Fibroblast of the aortic adventitia (primary cell): ENCODE data around the gene MRPL45. TPM values are rescaled to one million over a fixed set of nuclear protein-coding genes. Genes with fewer than 3 reads are reported as not detected.

Experiments used
- DNase-seq: peaks from one replicate; pipeline ENCODE4 v3.0.0-alpha.2; 2010; ENCODE audit warnings: low read depth
- H3K4me3 ChIP-seq: 2 replicates; pipeline ENCODE4 v1.5.1; 2011; ENCODE audit warnings: low read depth, mild to moderate bottlenecking, control low read depth, low read length, moderate library complexity
- total RNA-seq: library from RNA; depleted of rRNA; stranded (reverse); fragments of >200 nt; gene quantifications from 2 replicates; pipeline ENCODE4 v1.2.3, GENCODE V29; 2012; ENCODE audit warnings: low replicate concordance
- TF ChIP-seq, protein P1 (sequence below): IDR thresholded peaks from 2 replicates; pipeline ENCODE4 v1.5.1; 2011; ENCODE audit warnings: mild to moderate bottlenecking, low read length, control low read depth, inconsistent platforms; ENCODE audit not compliant: insufficient read depth

Gene MRPL45
- total RNA-seq, 1 donor, result 34.1 TPM

DNA sequence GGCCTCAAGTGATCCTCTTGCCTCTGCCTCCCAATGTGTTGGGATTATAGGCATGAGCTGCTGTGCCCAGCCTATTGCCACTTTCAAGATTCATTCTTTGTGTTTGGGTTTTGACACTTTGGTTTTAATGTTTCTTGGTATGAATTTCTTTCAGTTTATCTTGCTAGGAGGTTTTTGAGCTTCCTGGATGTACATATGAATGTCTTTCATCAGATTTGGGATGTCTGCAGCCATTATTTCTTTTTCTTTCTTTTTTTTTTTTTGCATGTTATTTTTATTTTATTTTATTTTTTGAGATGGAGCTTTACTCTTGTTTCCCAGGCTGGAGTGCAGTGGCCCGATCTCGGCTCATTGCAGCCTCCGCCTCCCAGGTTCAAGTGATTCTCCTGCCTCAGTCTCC, 18.5 kb downstream of the MRPL45 start:
- DNase-seq, result no peak
- H3K4me3 ChIP-seq, result no peak overlapping the region
- TF ChIP-seq, protein P1, sequence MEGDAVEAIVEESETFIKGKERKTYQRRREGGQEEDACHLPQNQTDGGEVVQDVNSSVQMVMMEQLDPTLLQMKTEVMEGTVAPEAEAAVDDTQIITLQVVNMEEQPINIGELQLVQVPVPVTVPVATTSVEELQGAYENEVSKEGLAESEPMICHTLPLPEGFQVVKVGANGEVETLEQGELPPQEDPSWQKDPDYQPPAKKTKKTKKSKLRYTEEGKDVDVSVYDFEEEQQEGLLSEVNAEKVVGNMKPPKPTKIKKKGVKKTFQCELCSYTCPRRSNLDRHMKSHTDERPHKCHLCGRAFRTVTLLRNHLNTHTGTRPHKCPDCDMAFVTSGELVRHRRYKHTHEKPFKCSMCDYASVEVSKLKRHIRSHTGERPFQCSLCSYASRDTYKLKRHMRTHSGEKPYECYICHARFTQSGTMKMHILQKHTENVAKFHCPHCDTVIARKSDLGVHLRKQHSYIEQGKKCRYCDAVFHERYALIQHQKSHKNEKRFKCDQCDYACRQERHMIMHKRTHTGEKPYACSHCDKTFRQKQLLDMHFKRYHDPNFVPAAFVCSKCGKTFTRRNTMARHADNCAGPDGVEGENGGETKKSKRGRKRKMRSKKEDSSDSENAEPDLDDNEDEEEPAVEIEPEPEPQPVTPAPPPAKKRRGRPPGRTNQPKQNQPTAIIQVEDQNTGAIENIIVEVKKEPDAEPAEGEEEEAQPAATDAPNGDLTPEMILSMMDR, result no peak

DNA sequence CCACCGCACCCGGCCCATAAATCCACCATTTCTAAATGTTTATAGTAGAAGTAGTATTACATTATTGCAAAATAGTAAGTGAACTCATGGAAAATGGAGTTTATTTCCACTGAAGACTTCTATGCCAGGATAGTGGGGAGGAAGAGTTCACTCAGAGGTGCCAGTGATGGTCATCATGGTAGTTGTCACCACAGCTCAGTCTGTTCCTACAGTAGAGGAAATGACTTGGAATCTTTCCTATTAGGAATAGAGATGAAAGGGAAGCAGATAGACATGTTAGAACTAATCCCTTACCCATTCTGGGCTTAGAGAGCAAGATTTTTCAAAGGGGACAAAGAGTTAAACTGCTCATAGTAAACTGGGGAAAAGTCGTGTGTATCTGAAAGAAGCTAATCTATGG, 20.1 kb downstream of the MRPL45 start:
- no peak overlapping the region for H3K4me3 ChIP-seq
- no peak for DNase-seq
- TF ChIP-seq, protein P1, result no peak

DNA sequence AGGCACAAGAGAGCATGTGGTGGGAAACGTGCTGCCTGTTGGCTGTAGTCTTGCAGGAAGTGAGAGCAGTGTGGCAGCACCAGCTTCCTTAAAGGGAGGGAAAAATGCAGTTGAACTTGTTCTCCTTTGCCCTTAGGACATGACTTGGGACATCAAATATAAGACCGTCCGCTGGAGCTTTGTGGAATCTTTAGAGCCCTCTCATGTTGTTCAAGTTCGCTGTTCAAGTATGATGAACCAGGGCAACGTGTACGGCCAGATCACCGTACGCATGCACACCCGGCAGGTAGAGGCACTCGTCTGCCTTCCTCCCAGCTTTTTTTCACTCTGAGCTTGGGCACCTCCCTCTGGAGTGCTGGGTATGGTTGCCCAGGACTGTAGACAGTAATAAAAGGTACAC, 23.5 kb downstream of the MRPL45 start:
- no peak for DNase-seq
- no peak overlapping the region for H3K4me3 ChIP-seq
- TF ChIP-seq, protein P1, result no peak

DNA sequence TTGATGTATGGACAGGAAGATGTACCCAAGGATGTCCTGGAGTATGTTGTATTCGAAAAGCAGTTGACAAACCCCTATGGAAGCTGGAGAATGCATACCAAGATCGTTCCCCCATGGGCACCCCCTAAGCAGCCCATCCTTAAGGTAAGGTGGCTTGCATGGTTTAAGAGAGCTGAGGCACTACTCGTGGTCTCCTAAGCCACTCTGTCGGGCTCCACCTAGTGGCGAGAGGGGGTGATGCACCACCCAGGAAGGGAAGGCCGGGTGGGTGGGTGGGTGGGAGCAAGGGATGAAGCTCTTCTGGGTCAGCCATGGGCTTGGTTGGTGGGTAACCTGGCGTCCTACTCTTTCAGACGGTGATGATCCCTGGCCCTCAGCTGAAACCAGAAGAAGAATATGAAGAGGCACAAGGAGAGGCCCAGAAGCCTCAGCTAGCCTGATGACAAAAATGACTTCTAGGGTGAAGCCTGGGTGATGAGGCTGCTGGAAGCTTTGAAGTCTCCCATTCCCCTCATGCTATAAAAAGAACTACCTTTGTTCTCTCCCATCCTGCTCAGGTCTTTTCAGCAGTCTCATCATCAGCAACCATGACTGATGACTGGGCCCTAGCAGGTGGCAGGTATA, 25.3 kb downstream of the MRPL45 start:
- TF ChIP-seq, protein P1, result peak; percentile 80
- DNase-seq, result peak; percentile 55
- no peak overlapping the region for H3K4me3 ChIP-seq

DNA sequence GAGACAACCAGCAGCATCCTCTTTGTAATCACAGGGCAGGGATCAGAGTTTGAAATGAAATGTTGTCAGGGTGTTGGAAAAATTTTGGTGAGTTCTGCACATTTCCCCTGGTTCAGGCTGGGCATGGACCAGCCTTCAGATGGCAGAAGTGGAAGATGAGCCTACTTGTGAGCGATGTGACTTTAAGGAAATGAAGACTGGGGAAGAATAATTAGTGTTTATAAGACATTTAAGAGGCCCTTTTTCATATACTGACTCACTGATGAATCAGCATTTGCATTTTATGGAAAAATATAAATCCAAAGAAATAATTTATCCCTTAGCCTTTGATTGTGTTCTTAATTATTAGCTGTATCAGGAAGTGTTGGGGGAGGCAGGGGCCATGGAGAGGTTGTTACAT, 25.9 kb downstream of the MRPL45 start:
- no peak for DNase-seq
- no peak overlapping the region for H3K4me3 ChIP-seq
- TF ChIP-seq, protein P1, result no peak

DNA sequence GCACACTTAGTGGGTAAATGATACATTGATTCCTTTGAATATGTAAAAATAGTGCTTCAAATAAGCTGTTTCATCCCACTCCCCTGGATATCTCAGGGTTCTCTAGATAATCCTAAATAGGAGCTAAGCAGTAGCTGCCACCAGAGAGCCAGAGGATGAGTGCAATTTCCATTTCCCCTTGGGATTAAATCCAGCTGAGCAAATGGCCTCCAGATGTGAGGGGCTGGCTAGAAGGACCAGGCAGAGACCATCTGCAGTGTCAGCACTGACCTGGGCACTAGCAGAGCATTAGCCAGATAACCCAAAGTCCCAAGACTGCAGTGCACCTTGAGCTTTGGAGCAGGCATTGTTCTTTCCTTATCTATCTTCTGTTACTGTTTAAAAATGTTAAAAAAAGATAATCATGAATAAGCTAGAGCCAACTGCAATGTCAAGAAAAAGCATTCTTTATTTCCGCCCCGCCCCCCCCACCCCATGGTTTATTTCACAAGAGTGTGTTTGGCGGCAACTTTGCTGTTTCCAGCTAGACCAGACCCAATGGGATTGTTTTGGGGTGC, 27.3 kb downstream of the MRPL45 start:
- TF ChIP-seq, protein P1, result no peak
- no peak overlapping the region for H3K4me3 ChIP-seq
- DNase-seq, result peak; percentile 16

DNA sequence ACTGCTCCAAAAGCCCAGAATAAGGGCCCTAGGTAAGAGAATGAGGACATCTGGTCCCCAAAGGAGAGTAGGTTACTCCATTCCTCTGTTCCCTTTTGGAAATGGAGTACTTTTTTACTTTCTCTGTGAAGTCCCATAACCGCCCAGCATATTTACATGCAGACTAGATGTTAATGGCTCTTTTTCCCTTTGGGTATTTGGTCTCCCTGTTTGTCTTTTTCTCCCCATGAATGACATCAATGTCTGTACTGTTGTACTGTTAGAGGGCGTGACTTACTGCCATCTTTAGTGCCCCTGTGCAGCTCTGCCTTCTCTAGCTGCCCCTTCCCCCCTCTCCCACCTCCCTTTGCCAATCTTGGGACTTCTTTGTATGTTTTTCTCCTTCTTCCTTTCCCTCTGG, 27.8 kb downstream of the MRPL45 start:
- DNase-seq, result no peak
- TF ChIP-seq, protein P1, result no peak
- no peak overlapping the region for H3K4me3 ChIP-seq
